H1 (cell line): ENCODE data around the gene LHFPL2. TPM values are rescaled to one million over a fixed set of nuclear protein-coding genes. Genes with fewer than 3 reads are reported as not detected.

ENCODE experiments used
- CREB1 ChIP-seq: IDR thresholded peaks from 2 replicates; pipeline ENCODE4 v1.6.1; 2012; ENCODE audit warnings: inconsistent platforms
- FOSL1 ChIP-seq: IDR thresholded peaks from 2 replicates; pipeline ENCODE4 v1.6.1; 2011; ENCODE audit warnings: mild to moderate bottlenecking, low read depth, low read length, moderate library complexity; ENCODE audit not compliant: insufficient read depth
- polyA plus RNA-seq, 7 experiments: library from polyadenylated mRNA; depleted of rRNA in 3 of 7; stranded (reverse) in 5 of 7; unstranded in 2 of 7; fragments of >200 nt in 5 of 7; fragments of 200-250 nt in 2 of 7; gene quantifications; 1 replicate in 5 of 7; 2 replicates in 1 of 7; 4 replicates in 1 of 7; pipeline versions ENCODE4 v1.2.1 to v1.2.3, GENCODE V29; 2011 to 2013; ENCODE audit warnings: missing spikeins in 2 of 7, mixed read lengths in 2 of 7
- total RNA-seq: library from RNA; stranded (reverse); fragmentation: NEBNext Ultra II Directional; extraction: Animal tissue kit (Norgen Biotek cat#: 25700); gene quantifications from 2 replicates; pipeline ENCODE4 v1.2.1, GENCODE V29; 2021
- TF ChIP-seq, protein P1 (sequence below): IDR thresholded peaks from 2 replicates; pipeline ENCODE4 v1.6.1; 2012; ENCODE audit warnings: inconsistent platforms

The LHFPL2 gene
- total and polyA plus RNA-seq, 2 of the 8 experiments (the other 6 are each of a cell fraction or from before 2014, with no cell fraction given): 9.6 to 43.0 TPM

DNA sequence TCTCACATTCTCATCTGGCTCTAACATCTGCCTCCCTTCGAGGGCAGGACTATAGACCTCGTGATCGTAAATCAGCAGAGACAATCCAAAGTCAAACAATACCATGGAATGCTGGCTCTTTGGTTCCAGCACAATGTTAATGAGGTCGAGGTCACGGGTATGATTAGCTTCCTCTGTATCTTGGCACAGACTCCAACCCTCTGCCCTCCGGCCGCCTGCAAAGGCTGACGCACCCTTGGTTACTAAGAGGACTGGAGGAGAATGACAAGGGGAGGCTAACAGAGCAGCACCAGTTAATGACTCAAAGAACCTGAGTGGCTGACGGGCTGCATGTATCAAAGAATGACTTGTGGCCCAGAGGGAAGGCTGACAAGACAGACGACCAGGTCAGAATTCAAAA lies 10.1 kb downstream of the LHFPL2 start (continued):
- TF ChIP-seq, protein P1, sequence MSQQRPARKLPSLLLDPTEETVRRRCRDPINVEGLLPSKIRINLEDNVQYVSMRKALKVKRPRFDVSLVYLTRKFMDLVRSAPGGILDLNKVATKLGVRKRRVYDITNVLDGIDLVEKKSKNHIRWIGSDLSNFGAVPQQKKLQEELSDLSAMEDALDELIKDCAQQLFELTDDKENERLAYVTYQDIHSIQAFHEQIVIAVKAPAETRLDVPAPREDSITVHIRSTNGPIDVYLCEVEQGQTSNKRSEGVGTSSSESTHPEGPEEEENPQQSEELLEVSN: no peak
- TF ChIP-seq FOSL1 (no peak), CREB1 (no peak)
